Right kidney (tissue), 1 donor: ENCODE data around the gene KCNN2.

ENCODE experiments used
- DNase-seq: peaks from one replicate; pipeline ENCODE4 v3.0.0-alpha.2; 2016

KCNN2 gene

DNA sequence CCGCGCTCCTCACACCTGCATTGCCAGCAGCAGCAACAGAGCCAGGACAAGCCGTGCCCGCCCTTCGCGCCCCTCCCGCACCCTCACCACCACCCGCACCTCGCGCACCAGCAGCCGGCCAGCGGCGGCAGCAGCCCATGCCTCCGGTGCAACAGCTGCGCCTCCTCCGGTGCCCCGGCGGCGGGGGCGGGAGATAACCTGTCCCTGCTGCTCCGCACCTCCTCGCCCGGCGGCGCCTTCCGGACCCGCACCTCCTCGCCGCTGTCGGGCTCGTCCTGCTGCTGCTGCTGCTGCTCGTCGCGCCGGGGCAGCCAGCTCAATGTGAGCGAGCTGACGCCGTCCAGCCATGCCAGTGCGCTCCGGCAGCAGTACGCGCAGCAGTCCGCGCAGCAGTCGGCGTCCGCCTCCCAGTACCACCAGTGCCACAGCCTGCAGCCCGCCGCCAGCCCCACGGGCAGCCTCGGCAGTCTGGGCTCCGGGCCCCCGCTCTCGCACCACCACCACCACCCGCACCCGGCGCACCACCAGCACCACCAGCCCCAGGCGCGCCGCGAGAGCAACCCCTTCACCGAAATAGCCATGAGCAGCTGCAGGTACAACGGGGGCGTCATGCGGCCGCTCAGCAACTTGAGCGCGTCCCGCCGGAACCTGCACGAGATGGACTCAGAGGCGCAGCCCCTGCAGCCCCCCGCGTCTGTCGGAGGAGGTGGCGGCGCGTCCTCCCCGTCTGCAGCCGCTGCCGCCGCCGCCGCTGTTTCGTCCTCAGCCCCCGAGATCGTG lies 517 bp downstream of the KCNN2 start:
- DNase-seq, result peak; percentile 87

DNA sequence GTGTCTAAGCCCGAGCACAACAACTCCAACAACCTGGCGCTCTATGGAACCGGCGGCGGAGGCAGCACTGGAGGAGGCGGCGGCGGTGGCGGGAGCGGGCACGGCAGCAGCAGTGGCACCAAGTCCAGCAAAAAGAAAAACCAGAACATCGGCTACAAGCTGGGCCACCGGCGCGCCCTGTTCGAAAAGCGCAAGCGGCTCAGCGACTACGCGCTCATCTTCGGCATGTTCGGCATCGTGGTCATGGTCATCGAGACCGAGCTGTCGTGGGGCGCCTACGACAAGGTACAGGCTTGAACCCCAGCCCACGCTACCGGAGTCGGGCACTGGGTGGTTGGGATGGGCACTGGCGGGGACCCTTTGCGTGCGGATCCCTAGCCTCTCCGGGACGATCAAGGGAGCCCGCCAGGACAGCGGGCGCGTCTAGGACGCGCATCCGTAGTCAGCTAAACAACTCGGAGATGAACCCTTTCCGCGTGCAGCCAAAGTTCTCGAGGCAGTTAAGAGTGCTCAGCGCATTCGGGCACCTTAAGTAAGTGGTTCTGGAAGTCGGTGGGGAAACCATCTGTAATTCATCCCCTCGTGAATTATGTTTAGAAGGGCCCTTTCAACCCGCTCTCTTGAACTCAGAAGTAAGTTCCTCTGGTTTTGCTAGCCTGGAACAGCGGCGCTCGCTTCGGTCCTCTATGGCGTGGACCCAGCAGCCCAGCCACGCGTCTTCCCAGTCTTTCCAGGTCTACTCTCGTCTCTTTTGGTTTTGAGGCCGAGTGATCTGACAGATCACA lies 1.3 kb downstream of the KCNN2 start:
- DNase-seq, result peak; percentile 64

DNA sequence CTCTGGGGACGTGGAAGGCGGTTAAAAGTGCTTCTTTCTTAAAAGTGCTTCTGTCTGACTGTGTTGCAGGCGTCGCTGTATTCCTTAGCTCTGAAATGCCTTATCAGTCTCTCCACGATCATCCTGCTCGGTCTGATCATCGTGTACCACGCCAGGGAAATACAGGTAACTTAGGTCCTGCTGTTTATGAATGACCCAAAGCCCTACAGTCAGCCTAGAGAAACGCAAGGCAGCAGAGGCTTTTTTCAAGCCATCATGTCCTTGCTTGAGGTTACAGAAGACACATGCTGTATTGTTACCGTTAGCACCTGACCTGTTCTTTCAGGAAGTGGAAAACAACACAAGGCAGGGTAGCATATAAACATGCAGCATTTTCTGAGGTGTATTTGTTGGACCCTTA lies 2.0 kb downstream of the KCNN2 start:
- no peak for DNase-seq

DNA sequence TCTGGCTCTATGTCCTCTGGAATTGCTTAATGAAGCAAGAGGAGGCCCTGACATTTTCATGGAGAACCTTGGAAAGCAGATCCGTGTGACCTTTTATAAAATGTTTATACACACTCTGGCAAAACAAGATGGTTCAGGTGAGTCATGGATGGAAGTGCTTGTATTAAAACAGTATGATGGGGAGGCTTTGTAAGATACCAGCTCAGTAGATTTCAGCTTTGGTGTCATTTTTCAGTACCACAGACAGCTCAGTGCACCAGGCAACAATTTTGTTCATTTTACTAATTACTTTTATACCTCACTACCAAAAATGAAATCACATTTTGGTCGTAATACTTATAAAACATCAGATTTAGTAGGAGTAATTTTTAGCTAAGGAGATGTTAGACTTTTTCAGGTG lies 5.2 kb downstream of the KCNN2 start:
- DNase-seq, result no peak

DNA sequence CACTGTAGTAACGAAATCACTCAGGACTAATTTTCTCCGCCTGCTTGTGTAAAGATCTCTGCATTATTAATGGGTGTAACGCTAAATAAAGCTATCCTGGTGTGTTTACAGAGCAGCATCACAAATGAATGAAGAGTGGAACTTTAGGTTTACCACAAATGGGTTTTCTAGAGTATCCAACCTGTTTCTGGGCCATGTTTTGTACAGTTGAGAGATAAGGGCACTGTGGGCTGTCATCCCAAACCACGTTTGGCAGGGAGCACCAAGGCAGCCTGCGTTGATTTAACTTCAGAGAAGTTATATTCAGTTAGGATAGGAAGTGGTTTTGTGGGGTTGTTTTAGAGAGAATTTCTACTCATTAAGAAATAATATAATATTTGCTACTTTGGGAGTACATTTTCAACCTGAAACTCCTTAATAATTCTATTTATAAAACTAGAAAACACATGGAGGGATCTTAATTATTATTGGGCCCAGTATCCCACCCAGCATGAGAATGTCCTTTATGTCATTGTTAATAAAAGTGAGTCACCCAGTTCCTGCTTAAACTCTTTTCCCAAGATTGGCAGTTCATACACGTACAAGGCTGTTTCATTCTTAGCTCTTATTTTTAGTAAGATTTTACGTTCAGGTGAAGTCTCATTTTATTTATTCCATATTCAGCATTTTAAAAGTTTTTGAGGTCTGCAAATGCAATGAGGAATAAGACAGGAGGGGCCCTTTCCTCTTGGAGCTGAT lies 8.0 kb downstream of the KCNN2 start:
- no peak for DNase-seq

DNA sequence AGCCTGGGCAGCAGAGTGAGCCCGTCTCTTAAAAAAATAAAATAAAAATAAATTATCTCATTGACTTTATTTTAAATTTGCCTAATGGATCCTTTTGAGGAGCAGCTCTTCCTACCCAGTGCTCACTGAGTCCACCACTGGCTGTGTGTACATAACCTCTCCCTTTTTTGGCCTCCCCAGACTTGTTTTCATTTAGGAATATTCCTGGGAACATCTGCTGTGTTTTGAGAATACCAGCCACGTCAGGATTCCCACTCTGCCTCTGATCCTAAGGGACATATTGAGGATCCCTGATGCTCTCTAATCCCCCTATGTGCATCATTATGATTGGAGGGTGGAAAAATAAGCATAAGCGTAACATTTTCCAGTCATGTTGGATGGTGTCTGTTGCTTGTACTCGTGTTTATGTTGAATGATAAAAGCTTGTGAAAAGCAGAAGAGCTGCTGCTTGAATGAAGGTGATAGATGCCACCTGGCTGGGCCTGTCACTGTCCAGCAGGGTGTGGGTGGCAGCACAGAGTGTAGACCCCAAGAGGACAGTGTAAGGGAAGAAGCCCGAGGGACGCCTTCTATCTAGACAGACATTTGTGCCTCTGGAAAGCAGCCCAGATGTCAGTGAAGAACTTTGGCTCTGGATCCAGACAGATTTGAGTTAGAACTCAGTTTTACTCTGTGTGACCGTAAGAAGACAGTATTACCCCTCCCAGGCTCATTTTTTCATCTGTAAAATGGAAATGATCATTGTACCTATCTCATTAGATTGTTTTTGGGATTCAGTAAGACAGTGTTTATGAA lies 15.4 kb downstream of the KCNN2 start:
- no peak for DNase-seq

DNA sequence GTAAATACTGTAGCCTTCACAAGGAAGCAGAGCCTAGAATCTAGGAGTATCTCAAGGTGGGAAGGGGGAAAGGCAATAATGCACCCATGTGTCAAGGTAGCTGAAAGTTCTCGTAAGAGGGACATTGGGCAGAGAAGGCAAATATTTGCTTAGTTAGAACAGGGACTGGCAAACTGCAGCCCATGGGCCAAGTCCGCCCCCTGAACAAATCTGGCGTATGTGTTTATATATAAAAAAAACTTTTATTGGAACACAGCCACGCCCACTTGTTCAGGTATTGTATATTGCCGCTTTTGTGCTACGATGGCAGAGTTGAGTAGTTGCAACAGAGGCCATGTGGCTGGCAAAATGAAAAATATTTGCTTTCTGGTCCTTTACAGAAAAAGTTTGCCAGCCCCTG lies 16.1 kb downstream of the KCNN2 start:
- no peak for DNase-seq

DNA sequence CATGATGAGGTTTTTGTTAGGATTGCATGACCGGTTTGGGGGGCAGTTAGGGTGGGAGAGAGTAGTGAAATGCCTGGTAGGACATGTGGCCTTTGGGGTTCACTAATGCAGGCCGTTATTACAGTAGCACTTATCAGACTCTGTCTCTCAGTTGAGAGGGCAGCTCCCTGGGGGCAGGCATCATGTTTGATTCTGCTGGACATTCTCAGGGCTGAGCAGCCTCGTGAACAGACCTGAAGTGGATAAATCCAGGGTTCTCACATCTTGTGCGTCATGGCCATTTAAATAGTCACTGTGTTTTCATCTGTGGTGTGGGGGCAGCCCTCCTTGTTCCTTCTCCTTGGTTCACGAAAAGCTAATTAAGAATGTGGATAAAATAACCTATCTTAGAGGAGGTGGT lies 18.9 kb downstream of the KCNN2 start:
- DNase-seq, result no peak

DNA sequence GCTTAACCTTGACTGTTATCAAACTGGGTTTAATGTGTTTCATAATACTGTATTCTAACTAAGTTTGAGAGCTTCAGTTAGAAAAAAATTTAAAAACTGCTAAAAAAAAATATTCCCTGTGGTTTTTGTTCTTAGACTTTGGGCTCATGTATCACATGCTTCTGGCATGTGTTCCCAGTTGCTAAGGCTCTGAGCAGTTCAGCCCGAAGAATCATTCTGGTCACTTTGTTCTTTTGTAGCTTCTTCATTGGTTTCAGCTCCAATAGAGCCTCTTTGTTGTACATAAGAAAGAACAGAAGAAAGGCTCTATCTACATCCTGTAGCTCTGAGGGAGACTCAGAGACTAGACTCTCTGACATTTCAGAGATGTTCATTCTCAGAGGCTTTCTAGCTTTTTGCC lies 25.6 kb downstream of the KCNN2 start:
- no peak for DNase-seq

DNA sequence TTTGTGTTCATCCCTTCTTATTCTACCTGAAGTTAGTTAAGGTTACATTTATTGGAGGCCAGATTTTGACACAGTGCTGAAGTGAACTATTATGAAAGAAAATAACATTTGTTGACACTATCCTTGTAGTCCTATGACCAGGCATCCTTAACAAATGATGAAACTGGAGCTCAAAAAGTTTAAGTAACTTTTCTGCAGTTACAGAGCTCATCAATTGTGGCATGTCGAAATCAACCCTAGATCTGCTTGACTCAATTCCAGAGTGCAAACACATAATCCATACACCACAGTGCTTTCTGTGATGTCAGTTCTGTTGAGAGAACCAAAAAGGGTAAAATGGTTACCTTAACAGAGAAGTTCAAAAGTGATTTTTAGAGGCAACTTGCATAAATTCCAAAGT lies 28.6 kb downstream of the KCNN2 start:
- DNase-seq, result no peak

DNA sequence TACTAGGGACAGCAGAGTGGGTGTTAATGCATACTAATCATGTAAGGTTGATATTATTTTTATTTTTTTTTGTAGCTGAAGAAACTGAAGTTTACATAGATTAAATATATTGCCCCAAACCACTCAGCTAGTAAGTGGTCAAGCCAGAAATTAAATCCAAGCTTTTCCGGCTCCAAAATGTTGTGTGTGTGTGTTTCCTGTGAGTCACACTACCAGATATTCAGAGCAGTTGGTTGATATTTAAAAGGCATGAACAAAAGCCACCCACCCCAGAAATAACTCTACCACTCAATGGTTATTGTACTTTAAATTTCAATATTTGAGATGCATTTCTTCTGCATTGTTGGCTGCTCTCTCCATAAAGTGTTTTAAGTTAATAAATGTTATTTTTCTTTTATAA lies 29.5 kb downstream of the KCNN2 start:
- no peak for DNase-seq

DNA sequence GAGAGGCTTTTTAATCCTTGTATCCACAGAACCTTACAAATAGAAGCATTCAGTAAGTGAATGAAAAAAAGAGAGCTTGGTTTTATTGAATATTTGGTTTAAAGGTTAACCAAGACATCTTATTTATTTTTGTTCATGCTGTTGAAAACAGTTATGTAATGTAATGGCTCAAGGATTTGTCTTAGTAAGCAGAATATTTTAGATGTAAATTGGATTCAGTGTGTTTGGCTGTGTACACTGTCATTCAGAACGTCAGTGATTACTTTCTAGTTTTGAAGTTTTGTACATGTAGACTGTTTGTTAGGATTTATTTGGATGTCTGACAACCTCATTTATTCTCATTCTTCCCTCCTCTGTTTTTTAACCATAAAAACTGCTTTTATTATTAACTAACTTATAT lies 31.3 kb downstream of the KCNN2 start:
- no peak for DNase-seq

DNA sequence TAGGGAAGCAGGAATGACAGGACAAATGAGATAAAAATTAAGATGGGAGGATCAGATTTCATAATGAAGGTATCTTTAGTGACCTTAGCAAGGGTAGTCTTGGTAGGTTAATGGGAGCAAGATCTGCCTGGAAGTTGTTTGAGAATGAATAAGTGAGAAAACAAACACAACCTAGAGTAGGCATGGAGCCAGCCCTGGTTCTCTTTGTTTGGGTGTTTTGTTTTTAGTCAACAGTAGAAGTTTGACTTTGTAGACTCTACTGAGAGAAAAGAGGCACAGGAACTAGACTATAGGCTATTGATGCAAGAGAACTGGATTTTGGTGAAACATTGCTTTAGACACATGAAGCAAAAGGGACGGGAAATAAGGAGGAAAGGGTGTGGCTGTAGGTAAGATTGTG lies 40.3 kb downstream of the KCNN2 start:
- no peak for DNase-seq

DNA sequence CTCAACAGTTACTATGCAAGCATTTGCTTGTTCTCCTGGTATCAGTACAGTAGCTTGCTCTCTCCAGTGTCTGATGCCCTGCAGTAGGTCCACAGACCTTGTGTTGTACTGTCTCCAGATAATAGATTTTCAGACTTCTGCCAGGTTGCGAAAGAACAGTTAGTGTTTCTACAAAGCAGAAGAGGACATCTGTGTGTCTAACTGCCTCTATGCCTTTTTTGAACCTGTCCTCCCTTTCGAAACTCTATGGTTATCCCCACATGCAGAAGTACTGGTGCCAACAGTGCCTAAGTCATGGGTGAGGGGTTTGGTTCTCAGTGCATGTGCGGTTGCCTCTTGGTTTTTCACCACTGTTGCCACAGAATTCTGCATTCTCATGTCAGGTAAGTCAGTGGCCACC lies 45.9 kb downstream of the KCNN2 start:
- no peak for DNase-seq

DNA sequence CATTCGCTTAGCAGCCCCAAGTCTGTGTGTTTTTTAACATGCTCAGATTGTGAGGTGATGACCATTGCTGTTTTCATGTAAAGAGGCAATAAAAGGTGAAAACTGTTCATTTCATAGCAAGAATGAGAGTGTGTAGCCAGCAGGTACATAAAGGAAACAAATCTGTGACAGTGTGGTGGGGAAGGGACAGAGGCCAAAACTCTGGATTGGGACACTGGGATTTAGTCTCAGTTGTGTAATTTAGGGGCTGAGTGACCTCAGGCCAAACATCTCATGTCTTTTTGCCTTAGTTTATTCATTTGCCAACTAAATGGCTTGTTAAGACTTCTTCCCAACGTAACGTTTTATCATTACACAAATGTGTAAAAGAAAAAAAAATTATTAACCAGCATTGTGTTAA lies 47.0 kb downstream of the KCNN2 start:
- no peak for DNase-seq

DNA sequence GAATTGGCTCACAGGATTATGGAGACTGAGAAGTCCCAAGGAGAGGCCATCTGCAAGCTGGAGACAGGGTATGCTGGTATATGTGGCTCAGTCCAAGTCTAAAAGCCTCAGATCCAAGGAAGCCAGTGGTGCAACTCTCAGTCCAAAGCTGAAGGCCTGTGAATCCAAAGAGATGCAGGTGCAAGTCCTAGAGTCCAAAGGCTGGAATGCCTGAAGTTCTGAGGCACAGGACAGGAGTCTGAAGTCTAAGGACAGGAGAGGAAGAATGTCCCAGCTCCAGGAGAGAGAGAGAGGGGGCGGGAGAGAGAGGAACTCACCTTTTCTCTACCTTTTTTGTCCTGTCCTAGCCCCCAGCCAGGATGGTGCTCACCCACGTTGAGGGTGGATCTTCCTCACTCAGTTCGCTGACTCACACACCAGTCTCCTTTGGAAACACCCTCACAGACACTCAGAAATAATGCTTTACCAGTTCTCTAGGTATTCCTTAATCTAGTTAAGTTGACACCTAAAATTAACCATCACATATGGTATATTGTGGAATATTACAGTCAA lies 49.6 kb downstream of the KCNN2 start:
- DNase-seq, result no peak

DNA sequence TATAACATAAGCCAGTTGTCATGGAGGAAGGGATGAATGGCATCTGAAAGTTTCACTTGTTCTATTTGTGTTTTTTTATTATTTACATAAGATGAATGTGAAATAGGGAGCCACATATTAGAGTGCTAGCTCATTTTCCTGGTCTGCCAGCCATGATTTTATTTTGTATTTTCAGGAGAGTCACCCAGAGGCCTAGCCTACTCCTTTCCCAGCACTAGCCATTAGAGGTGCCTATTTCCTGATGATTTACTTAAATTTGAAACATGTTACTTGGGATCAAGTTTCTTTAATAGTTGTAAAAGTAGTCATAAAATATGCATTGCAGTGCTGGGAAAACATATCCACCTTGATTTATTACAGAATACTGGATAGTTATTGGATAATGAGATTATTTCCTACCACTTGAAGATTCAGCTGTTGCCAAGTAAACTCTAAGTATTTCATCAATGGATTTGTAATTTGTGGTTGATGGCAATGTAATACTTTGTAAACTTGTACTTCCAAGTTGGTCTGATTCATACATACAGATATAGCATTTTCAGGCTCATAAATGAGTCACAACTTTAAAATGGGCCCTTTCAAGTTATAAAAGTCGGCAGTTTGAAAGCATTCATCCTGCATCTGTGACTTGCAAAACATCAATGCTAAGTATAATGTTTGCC lies 50.8 kb downstream of the KCNN2 start:
- no peak for DNase-seq

DNA sequence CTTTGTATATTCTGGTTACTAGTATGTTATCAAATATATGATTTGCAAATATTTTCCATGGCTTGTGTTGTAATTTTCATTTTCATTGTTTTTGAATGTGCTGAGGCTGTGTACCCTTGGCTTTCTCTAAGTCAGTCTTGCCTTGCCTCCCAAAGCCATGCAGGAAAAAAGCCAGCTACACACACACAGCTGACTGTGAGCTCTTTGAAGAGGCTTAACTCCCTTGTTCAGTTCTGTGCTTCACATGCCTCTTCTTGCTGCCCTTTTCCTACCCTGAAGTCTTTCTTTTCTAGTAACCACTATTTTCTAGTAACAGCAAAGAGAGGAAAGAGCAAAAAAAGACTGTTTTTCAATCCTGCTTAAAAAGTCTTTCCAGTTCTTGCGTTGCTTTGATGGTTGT lies 53.9 kb downstream of the KCNN2 start:
- no peak for DNase-seq

DNA sequence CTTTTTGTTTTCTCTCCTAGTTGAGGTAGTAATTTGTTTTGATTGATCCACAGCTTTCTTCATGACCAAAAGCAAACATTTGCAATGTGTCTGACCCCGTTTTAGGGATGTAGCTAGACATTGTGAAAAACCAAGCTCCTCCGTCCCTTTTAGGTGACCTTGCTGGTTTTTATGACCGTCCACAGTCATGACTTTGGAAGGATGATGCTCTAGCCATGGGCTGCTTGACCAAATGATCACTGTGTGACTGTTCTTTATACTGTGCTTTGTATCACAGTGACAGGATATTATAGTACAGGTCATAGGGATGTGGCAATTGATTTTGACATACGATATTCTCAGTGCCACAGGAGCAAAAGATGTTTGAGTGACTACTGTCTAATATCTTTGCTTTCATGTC lies 54.4 kb downstream of the KCNN2 start:
- no peak for DNase-seq

DNA sequence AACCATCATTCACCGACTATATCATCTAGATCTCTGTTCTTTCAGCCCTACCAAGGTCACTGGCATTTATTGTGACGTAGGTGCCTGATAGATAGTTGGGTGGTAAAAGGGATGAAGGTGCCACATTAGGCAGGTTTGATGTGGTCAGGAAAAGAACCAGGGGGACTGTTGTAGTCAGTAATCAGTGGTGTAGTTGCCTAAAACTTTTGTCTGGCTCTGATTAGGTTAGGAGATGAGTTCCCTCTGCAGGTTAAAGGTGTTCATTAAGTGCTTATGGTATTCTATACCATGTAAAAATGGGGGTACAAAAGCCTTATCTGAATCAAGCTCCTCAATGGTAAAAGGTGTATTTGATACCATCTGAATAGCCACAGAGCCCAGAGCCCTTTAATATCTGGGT lies 55.6 kb downstream of the KCNN2 start:
- no peak for DNase-seq

DNA sequence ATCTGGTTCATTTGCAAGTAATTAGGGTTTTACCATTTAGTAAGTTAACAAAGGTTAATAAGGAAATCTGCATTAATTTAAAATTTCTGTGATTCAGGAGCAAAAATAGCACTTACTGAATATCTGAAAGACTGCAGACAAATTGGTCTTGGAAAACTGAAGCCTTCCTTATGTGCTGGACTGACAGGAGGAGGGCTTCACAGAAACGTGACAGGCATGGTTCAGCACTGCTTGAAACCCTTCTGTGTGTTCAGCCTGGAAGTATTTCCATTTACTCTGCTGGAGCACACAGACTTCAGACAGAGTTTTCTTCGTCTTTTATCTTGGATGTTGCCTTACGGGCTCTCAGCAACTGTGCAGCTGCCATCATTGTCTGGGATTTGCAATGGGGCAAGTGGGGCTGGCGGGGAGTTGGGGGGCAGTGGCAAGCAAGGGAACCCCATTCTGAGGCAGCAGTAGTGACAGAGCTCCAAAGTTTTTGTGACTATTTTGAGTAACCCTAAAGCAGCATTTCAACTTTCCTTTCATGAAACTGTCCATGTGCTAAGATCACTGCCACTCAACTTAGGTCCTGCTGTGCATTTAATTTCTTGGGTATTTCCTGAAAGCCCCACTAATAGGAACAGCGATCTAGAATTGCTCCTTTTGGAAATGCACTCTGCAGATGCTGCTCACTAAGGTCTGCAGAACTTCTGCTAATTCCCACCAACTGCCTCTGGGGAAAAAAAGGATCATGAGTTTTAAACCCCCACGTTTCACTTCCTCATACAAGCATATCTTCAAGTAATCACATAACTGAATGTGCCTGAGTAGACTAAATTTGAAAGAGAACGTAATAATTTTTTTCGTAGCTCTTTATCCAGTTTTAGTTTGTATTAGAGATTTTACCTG lies 56.6 kb downstream of the KCNN2 start:
- no peak for DNase-seq
